ENCODE results near the gene SFMBT2.

The SFMBT2 gene

GRCh38 chr10:7293378-7293920 is 117.4 kb downstream of the SFMBT2 start:
- no peak for DNase-seq

- no peak for DNase-seq
These were observed 119.2 kb downstream of the SFMBT2 start for GRCh38 chr10:7291487-7292270.

GRCh38 chr10:7288060-7288690 is 122.7 kb downstream of the SFMBT2 start:
- no peak for DNase-seq

- DNase-seq = no peak
These were observed 123.5 kb downstream of the SFMBT2 start for GRCh38 chr10:7287377-7287776.

GRCh38 chr10:7285522-7286322 is 125.1 kb downstream of the SFMBT2 start:
- no peak for DNase-seq

GRCh38 chr10:7283246-7283645 is 127.6 kb downstream of the SFMBT2 start:
- DNase-seq = no peak

- DNase-seq = no peak
These were observed 128.4 kb downstream of the SFMBT2 start for GRCh38 chr10:7282457-7282856.

- no peak for DNase-seq
These were observed 129.4 kb downstream of the SFMBT2 start for GRCh38 chr10:7281429-7281828.

GRCh38 chr10:7279303-7279702 is 131.5 kb downstream of the SFMBT2 start:
- no peak for DNase-seq

- DNase-seq = no peak
These were observed 133.0 kb downstream of the SFMBT2 start for GRCh38 chr10:7277867-7278266.

GRCh38 chr10:7277432-7277831 is 133.4 kb downstream of the SFMBT2 start:
- DNase-seq = no peak

- no peak for DNase-seq
These were observed 134.9 kb downstream of the SFMBT2 start for GRCh38 chr10:7275761-7276440.

GRCh38 chr10:7274293-7274692 is 136.5 kb downstream of the SFMBT2 start:
- DNase-seq = no peak

- no peak for DNase-seq
These were observed 138.8 kb downstream of the SFMBT2 start for GRCh38 chr10:7272008-7272407.

- DNase-seq = no peak
These were observed 140.8 kb downstream of the SFMBT2 start for GRCh38 chr10:7269988-7270387.

GRCh38 chr10:7267142-7267541 is 143.7 kb downstream of the SFMBT2 start:
- DNase-seq = no peak

GRCh38 chr10:7265396-7266123 is 145.3 kb downstream of the SFMBT2 start:
- DNase-seq = no peak

GRCh38 chr10:7264313-7264756 is 146.5 kb downstream of the SFMBT2 start:
- DNase-seq = no peak

GRCh38 chr10:7263616-7264015 is 147.2 kb downstream of the SFMBT2 start:
- DNase-seq = no peak

GRCh38 chr10:7261351-7261750 is 149.5 kb downstream of the SFMBT2 start:
- no peak for DNase-seq

GRCh38 chr10:7260912-7261311 is 149.9 kb downstream of the SFMBT2 start:
- no peak for DNase-seq

GRCh38 chr10:7260412-7260900 is 150.4 kb downstream of the SFMBT2 start:
- no peak for DNase-seq
